Hippocampal formation (tissue), 2 donors: ENCODE data around the gene NUDT8.
A peak's percentile ranks its signal among the peaks of the same experiment; 100 is the strongest.
"Not testable (repeated sequence)": the region's sequence is repeated elsewhere in the genome, so short reads cannot be mapped to it uniquely, and the experiment has no call there.

Experiments
- DNase-seq, 2 donors: peaks; one replicate each; lab custom pipeline; 2025; lab: John Stamatoyannopoulos, UW

NUDT8 gene

DNA sequence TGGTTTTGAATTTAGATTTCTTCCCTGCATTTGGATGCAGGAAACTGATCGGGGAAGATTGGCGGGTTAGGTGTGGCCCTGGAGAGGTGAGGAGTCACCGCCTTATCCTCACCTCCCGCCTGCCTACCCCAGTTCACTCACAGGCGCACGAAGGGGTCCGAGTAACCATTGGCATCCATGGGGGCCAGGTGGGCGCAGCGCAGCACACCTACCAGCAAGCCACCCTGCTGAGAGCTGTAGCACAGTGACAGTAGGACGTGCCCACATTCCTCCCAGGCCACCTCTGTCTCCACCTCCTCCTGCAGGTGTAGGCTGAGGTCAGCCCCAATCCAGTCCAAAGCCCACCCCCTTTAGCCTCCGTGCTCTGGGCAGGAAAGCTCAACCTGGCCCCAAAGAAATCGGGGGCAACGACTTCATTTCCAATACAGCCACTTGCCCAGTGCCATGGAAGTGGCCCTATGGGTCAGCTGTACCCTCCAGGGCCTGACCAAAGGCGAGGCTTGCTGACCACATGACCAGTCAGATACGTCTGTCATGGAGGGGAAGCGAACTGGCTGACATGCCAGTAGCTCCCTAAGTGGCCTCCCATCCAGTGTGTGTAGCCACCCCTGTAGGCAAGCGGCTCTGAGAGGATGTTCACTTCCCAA, 16.3 kb downstream of the NUDT8 start:
- DNase-seq: no peak

DNA sequence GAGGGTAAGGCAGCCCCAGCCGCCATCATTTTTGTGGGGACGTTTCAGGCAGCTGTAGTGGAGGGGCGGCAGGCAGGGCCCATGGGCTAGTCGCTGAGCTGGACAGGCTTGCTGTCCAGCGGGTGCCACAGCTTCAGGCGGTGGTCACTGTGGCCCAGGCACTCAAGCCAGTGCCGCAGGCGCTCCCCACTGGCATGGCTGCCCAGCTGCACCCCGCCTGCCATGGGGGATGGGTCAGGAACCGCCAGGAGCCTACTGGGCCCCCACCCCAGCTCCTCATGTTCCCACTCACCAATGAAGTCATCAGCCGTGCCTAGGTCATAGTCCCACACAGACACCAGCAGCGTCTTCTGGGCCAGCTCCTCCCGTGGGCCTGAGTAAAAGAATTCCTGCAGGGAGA, 17.0 kb downstream of the NUDT8 start:
- DNase-seq: no peak

DNA sequence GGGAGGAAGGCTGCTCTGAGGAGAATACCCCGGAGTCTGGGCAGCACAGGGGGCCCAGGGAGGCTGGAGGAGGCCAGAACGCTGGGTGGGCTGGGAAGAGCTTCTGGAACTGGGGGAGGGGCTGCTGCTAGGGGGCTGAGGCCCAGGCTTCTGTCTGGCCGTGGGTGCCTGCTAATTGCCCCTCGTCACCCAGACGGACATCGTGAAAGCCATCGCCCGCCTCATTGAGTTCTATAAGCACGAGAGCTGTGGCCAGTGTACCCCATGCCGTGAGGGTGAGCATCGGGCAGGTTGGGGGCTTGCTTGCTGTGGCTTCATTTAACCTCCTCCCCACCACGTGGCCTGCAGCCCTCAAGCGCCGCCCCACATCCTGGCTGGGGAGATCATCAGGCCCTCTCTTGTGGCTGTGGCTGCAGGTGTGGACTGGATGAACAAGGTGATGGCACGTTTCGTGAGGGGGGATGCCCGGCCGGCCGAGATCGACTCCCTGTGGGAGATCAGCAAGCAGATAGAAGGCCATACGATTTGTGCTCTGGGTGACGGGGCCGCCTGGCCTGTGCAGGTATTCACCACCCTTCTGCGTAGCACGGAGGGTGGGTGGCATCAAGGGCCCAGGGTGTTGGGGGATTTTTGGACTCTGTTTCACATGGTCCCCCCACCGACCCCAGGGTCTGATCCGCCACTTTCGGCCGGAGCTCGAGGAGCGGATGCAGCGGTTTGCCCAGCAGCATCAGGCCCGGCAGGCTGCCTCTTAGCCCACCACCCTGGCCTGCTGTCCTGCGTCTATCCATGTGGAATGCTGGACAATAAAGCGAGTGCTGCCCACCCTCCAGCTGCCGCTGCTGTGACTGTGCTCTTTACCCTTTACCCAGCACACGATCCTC, 17.8 kb downstream of the NUDT8 start:
- DNase-seq: no peak

DNA sequence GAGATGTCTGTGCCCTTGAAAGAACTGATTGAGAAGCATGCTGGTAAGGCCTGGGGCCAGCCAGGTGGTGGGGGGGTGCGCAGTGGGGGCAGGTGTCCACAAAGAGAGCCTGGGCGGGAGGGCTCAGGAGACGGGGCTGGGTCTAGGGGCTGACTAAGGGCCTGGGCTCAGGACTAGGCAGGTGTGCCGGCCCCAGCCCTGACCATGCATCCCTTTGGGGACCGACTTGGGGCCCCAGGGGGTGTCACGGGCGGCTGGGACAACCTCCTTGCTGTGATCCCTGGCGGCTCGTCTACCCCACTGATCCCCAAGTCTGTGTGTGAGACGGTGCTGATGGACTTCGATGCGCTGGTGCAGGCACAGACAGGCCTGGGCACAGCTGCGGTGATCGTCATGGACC, 18.6 kb downstream of the NUDT8 start:
- DNase-seq: no peak

DNA sequence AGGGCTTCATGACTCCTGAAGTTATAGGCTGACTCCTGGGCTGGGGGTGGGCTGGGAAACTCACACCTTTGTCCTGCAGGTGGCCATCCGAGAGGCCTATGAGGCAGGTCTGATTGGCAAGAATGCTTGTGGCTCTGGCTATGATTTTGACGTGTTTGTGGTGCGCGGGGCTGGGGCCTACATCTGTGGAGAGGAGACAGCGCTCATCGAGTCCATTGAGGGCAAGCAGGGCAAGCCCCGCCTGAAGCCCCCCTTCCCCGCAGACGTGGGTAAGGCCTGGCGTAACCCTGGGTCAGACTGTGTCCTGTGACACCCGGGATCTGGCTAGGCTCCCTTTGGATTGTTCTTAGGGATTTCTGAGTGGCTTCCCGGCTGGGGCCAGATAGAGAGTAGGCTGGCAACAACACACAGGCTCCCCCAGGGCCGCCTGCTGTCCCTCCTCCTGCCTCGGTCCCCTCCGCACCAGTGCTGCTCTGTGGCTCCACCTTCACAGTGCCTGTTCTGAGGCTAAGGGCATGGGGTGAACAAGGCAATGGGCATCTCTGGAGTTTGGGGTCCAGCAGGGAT, 19.4 kb downstream of the NUDT8 start:
- no peak for DNase-seq

DNA sequence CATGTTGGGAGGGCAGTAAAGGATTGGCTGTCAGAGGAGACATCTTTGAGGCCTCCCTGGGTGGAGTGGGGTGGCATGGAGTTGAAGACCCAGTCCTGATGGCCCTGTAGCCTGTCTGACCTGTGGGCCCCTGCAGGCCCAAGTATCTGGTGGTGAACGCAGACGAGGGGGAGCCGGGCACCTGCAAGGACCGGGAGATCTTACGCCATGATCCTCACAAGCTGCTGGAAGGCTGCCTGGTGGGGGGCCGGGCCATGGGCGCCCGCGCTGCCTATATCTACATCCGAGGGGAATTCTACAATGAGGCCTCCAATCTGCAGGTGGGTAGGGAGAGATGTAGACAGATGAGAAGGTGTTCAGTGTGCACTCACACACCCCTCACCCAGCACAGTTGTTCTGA, 20.4 kb downstream of the NUDT8 start:
- DNase-seq: no peak

DNA sequence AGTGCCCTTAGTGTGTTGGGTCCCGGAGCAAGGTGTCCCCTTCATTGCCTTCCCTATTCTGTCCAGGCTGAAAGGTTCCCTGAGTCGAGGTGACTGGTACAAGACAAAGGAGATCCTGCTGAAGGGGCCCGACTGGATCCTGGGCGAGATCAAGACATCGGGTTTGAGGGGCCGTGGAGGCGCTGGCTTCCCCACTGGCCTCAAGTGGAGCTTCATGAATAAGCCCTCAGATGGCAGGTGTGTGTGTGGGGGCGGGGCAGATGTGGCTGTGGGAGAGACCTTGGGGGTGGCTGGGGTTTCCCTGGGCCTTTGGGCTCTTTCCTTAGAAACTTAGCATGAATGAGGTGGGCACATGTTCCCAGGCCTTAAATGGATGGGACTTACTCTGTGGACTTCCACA, 21.3 kb downstream of the NUDT8 start:
- no peak for DNase-seq

DNA sequence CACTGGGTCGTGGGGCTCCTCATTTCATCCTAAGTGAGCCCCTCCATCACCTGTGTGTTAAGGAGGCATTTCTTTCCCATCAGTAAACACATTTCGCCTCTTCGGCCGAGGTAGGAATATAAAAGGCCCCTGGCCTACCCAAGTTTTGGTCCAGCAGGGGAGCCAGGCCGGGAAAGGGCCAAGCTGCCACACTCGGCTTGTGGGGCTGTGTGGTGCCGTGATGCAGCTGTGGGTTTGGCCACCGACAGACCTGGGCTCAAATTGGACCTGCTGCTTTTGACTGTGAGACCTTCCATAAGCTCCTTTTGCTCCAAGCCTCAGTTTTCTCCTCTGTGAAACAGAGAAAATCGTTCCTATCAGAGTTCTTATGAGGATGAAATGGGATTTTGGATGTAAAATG, 22.2 kb downstream of the NUDT8 start:
- DNase-seq: no peak

DNA sequence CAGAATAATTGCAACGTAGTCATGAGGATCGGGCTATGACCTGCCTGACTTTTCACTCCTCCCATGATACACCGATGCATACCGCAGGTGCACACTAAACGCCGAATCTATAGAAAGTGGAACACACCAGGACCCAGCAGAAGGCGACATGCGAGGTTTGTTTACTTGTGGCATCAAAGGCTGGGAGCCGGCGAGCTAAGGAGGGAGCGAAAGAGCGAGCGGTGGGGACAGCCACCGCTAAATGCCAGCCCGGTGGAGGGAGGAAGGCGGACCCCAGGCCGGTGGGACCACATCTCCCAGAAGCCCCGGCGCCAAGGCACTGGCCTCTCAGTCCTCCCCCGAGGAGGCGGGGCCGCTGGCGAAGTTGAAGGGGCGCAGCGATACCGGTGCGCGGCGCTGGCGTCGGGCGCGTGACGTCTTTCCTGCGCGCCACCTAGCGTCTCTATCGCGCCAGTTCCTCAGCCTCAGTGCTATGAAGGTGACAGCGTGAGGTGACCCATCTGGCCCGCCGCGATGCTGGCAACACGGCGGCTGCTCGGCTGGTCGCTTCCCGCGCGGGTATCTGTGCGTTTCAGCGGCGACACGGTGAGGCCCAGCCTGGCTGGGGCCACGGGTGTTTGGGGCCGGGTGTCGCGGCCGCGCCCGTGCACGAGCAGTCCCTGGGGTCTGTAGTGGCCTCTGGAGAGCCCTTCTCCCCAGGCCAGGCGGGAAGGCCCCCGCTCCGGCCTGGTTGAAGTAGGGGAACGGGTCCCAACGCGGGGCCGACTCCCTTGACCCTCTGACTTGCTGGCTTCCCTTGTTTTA, 23.0 kb downstream of the NUDT8 start, which contains the start of gene NDUFV1:
Gene NDUFV1, plus strand, starts transcription at position 445 of the 804 bp plus-strand sequence. Its CDS starts 69 bp downstream, at position 514.
- peak; percentile 92 to 94 for DNase-seq

DNA sequence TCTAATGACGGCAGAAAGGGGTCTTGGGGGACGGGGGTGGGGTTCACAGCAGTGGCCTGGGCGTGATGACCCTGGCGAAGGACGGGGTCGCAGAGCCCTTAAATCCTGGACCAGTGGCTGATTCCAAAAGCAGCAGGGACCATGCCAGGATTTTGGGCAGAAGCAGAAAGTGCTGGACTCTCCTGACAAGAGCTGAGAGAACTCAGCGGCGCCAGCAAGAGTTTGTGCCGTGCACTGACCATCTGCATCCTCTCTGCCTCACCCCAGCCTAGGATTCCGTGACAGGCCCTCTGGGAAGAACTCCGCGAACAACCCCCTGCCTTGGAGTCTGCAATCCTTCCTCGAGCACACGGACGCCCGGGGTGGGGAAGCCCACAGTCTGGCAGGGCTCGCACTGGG, 23.6 kb downstream of the NUDT8 start:
- no peak for DNase-seq

DNA sequence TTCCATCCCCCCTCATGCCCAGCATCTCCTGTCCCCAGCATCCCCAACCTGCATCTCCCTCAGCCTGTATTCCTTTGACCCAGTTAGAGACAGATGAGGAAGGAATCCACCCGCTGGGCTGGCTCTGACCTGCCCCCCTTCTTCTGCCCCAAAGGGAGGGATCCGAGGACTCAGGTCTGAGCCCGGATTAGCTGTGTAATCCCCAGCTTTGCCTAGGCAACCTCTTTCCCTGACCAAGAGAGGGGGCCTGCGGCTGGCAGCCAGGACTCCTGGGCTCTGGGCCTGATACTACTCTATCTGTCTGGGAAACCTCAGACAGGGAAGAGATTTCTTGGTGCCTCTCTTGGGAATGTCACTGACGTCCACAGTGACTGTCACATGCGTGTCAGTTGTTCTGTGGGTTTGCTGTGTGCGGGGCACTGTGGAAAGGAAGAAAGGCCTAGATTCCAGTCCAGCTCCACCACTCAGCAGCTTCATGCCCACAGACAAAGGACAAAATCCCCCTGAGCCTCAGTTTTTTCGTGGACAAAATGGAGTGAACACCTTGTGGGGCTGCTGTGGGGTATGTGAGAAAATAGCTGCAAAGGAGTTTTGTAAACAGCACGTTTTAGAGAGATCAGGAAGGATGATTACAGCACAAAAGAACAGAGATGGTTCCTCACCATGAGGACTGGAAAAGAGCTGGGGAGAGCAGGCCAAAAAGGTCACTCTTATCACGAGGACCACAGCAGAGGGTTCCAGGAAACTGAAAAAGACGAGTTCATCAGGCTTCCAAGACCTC, 24.3 kb downstream of the NUDT8 start:
- DNase-seq: no peak

DNA sequence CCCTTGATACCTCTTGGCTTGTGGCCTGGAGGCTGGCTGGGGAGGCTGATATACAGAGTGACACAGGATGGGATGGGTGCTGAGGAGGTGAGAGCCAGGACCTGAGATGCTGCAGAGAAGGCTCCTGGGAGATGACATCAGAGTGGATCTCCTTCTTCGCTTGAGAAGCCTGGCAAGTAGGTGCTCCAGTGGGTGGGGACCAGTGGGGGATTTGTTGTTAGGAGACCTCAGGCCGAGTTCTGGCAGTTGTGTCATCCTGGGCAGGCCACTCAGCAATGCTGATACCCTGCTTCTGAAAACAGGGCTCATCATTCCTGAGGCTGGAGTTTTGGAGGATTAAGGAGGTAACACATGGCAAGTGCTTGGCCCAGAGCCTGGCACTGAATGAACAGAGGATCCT, 24.9 kb downstream of the NUDT8 start:
- no peak for DNase-seq

DNA sequence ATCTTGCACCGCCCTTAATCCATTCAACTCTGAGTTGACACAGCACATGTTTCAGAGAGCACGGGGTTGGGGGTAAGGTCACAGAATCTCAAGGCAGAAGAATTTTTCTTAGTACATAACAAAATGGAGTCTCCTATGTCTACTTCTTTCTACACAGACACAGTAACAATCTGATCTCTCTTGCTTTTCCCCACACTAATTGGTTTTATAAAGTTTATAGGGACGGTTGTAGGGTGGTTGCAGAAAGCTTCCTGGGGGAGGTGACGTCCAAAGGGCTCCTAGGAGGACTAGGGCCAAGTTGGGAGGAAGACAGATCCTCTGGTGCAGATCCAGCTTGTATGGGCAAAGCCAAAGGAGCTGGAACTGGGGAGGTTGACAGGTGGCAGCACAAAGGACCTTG, 25.6 kb downstream of the NUDT8 start:
- DNase-seq: not testable (repeated sequence)

DNA sequence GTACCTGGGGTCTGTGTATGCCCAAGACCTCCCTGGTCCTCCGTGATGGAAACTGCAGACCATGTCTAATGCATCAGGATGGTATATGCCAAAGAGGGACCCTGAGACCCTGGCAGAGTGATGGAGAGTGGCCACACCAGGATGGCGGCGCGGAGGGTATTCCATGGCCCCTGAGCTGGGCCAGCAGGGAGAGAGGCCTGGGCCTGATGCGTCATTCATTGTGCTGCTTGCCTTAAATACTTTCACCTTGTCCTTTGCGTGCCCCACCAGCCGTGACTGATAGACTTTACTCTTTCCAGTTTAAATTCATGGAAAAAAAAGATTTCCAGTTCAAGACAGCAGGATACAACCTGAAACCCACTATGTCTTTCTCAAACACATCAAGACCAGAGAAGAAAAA, 28.6 kb downstream of the NUDT8 start:
- DNase-seq: no peak

DNA sequence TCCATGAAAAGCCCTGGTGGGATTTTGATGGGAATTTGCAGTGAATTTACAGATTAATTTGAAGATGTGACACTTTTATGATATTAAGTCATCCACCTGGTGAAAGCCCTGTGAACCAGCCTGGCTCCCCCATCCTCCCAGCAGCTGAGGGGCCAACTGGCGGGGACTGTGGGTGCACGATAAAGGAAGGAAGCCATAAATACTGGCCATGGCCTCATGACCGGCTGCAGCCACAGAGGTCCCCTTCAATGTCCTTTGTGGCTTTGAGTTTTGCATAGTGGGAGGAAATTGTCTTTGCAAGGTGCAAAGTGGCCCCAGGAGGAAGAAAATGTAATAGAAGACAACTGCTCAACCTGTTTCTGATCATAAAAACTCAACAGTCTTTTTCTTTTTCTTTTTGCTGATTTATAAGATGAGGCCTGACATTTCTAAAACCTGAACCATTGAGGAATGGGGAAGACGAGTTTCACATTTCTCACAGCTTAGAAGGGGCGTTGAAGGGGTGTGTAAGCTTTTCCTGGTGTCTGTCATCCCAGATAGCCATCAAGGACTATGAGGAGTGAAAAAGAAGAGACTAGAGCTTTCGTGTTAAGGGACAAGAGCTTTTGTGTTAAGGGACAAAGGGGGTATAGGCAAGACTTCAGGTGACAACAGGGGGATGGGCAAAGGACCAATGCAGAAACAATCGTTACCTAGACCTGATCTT, 29.3 kb downstream of the NUDT8 start:
- no peak for DNase-seq

DNA sequence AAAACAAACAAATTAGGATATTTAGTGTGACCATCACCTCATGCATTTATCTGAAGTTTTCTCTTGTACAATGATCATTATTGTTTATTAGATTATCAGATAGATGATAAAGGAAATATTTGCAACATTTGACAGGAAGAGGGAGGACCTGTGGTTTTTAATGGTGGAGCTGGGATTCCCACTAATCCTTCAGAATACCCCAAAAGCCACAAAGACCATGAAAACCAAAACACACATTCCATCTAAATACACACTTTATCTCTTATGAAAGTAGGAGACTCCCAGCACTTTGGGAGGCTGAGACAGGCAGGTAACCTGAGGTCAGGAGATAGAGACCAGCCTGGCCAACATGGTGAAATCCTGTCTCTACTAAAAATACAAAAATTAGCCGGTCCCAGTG, 30.6 kb downstream of the NUDT8 start:
- no peak for DNase-seq

DNA sequence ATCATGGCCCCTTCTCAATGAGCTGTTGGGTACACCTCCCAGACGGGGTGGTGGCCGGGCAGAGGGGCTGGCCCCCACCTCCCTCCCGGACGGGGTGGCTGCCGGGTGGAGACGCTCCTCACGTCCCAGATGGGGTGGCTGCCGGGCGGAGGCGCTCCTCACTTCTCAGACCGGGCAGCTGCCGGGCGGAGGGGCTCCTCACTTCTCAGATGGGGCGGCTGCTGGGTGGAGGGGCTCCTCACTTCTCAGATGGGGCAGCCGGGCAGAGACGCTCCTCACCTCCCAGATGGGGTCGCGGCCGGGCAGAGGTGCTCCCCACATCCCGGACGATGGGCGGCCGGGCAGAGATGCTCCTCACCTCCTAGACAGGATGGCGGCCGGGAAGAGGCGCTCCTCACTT, 31.8 kb downstream of the NUDT8 start:
- DNase-seq: not testable (repeated sequence)

DNA sequence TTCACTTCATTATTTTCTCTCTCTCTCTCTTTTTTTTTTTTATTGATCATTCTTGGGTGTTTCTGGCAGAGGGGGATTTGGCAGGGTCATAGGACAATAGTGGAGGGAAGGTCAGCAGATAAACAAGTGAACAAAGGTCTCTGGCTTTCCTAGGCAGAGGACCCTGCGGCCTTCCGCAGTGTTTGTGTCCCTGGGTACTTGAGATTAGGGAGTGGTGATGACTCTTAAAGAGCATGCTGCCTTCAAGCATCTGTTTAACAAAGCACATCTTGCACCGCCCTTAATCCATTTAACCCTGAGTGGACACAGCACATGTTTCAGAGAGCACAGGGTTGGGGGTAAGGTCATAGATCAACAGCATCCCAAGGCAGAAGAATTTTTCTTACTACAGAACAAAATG, 32.3 kb downstream of the NUDT8 start:
- DNase-seq: not testable (repeated sequence)

DNA sequence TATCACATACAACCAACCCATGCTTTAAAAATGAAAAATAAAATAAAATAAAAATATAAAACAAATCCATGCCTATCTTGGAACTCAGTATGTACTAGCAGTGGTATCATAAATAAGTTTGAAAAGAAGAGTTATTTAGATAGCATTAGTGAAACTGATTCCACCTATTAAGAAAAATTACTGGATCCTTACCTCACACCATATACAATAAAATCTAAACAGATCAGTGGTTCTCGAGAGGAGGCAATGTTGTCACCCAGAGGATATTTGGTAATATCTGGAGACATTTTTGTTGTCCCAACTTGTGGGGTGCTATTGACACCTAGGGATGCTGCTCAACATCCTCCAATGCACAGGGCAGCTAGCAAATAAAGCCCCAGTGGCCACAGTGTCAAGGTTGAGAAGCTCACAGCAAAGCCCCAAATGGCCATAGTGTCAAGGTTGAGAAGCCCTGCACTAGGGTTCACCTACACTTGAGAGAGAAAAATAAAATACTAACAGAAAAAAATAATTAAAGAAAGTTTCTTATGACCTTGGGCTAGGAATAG, 32.9 kb downstream of the NUDT8 start:
- no peak for DNase-seq

DNA sequence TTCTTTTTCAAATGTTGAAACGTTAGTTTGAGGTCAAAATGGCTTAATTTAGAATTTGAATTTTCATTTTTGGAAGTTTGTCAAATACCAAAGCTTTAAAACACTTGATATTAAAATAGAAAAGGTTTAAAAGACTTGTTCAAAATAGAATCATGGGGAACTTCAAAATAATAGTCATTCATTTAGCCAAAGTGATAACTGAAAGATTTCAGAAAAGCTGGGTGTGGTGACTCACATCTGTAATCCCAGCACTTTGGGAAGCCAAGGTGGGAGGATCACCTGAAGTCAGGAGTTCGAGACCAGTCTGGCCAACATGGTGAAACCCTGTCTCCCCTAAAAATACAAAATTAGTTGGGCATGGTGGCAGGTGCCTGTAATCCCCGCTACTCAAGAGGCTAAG, 35.3 kb downstream of the NUDT8 start:
- DNase-seq: no peak

DNA sequence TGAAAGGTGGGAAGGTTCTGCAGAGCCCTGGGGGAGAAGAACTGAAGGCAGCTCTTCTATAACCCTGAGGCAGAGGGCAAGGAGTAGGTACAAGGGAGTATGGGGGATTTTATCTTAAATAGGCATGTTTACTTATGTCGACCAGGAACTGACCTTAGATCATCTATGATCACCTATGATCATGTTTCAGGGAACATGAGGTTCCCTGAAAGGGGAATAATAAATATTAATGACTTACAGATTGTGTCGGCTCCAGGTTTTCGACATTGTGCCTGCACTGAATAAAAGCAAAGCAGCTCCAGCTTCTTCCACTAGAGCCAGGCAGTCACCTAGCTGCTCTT, 36.2 kb downstream of the NUDT8 start:
- no peak for DNase-seq
